ENCODE data around the gene UNC13C. TPM values are rescaled to one million over a fixed set of nuclear protein-coding genes. Genes with fewer than 3 reads are reported as not detected.

The UNC13C gene
- total and polyA plus RNA-seq, 2 of the 13 experiments (the other 11 are each of a cell fraction or from before 2014, with no cell fraction given) = 0.04 TPM; not detected in 1

GRCh38 chr15:54127574-54127973, 149.3 kb downstream of the UNC13C start:
- Histone ChIP-seq H3K79me2 (ENCODE audit: insufficient read depth, low read length) (no peaks in the 10 kb centered on the region), H3K4me3 (replicated peaks in 1 of 3; ENCODE audit: insufficient read depth in 1 of 3, low read depth in 2 of 3, low read length in 3 of 3) (no peak overlapping the region), H3K9ac (ENCODE audit: insufficient read depth, low read depth, low read length) (no peak overlapping the region), H3K27ac (ENCODE audit: extremely low read length, insufficient read depth, low read length) (no peak overlapping the region), H3K4me2 (ENCODE audit: low read depth, low read length) (no peak overlapping the region), H3K36me3 (replicated peaks in 1 of 2; ENCODE audit: control insufficient read depth in 1 of 2, insufficient read depth in 2 of 2, low read length in 2 of 2) (no peaks in the 10 kb centered on the region), H3K9me3 (ENCODE audit: low read length) (no peaks in the 10 kb centered on the region), H4K20me1 (ENCODE audit: insufficient read depth, low read length) (no peaks in the 10 kb centered on the region), H3K4me1 (ENCODE audit: insufficient read depth, low read length) (no peaks in the 10 kb centered on the region), H3K27me3 (ENCODE audit: control insufficient read depth in 1 of 2, insufficient read depth in 2 of 2, low read length in 2 of 2) (no peaks in the 10 kb centered on the region), H2AFZ (ENCODE audit: low read length) (no peak overlapping the region)
- ATAC-seq (no peak), DNase-seq (ENCODE audit: low spot score) (no peak), FAIRE-seq (no peak)
- TF ChIP-seq GPBP1L1 (CRISPR knock-in tag; IDR thresholded peaks at IDR 0.05) = no peak
- TF ChIP-seq FOXM1 (CRISPR knock-in tag; IDR thresholded peaks at IDR 0.05) = no peak
- TF ChIP-seq GZF1 (CRISPR knock-in tag; IDR thresholded peaks at IDR 0.05) = no peak
- TF ChIP-seq ZNF512 (CRISPR knock-in tag; IDR thresholded peaks at IDR 0.05) = no peak
- TF ChIP-seq ZNF580 (CRISPR knock-in tag; IDR thresholded peaks at IDR 0.05; ENCODE audit: borderline replicate concordance, low read depth) = no peak
- TF ChIP-seq ZNF251 (CRISPR knock-in tag; IDR thresholded peaks at IDR 0.05) = no peak
- TF ChIP-seq GLI4 (CRISPR knock-in tag; IDR thresholded peaks at IDR 0.05; ENCODE audit: borderline replicate concordance) = no peak
- TF ChIP-seq REXO4 (CRISPR knock-in tag; IDR thresholded peaks at IDR 0.05; ENCODE audit: borderline replicate concordance) = no peak
- TF ChIP-seq NFE2 (CRISPR knock-in tag; IDR thresholded peaks at IDR 0.05) = no peak
- TF ChIP-seq SKIL (CRISPR knock-in tag; IDR thresholded peaks at IDR 0.05; ENCODE audit: borderline replicate concordance) = no peak
- TF ChIP-seq, protein P1, sequence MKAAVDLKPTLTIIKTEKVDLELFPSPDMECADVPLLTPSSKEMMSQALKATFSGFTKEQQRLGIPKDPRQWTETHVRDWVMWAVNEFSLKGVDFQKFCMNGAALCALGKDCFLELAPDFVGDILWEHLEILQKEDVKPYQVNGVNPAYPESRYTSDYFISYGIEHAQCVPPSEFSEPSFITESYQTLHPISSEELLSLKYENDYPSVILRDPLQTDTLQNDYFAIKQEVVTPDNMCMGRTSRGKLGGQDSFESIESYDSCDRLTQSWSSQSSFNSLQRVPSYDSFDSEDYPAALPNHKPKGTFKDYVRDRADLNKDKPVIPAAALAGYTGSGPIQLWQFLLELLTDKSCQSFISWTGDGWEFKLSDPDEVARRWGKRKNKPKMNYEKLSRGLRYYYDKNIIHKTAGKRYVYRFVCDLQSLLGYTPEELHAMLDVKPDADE (CRISPR knock-in tag; IDR thresholded peaks at IDR 0.05) = no peak
- TF ChIP-seq, protein P2, sequence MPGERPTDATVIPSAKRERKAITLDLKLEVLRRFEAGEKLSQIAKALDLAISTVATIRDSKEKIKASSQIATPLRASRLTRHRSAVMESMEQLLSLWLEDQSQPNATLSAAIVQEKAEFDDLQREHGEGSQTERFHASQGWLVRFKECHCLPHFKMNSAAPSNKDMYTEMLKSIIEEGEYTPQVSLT (CRISPR knock-in tag; IDR thresholded peaks at IDR 0.05; ENCODE audit: borderline replicate concordance, low read depth) = no peak
- 1% methylated on average over 2 of the region's 2 CpGs for WGBS (ENCODE audit: low lambda C conversion rate)
- CTCF ChIA-PET (ENCODE audit: low intra/inter-chr PET ratio, low total read pairs) = no interaction called here
- POLR2A ChIA-PET = no interaction called here
- BruUV-seq (replicated peaks) = no TSS peak
- intact Hi-C loops (cut with micrococcal nuclease; ENCODE audit: unreplicated experiment) = no loop called here
- in situ Hi-C loops (cut with HindIII; ENCODE audit: extremely low pct_ligation_motif_present, low pct_unique_long_range_greater_than_20kb) = no loop called here
